GM21390 (cell line): ENCODE data around the gene TTC6.

Experiments
- ATAC-seq: cut with Tn5 transposase; IDR thresholded peaks from one replicate; pipeline ENCODE4 v1.9.1; 2021; ENCODE audit not compliant: unreplicated experiment

The TTC6 gene

GRCh38 chr14:37595809-37596621 lies 586 bp downstream of the TTC6 start:
- peak; percentile 68 for ATAC-seq

- no peak for ATAC-seq
These were observed 1.5 kb downstream of the TTC6 start for GRCh38 chr14:37596790-37597472.

GRCh38 chr14:37597538-37597913 lies 2.1 kb downstream of the TTC6 start:
- no peak for ATAC-seq

- no peak for ATAC-seq
These were observed 2.7 kb downstream of the TTC6 start for GRCh38 chr14:37597914-37598746.

- ATAC-seq: no peak
These were observed 3.5 kb downstream of the TTC6 start for GRCh38 chr14:37598747-37599506.

GRCh38 chr14:37599507-37600368 lies 4.3 kb downstream of the TTC6 start:
- ATAC-seq: no peak

GRCh38 chr14:37600880-37601741 lies 5.7 kb downstream of the TTC6 start:
- no peak for ATAC-seq

- ATAC-seq: no peak
These were observed 6.4 kb downstream of the TTC6 start for GRCh38 chr14:37601865-37602264.

GRCh38 chr14:37602605-37603453 lies 7.4 kb downstream of the TTC6 start:
- ATAC-seq: no peak

- ATAC-seq: no peak
These were observed 8.3 kb downstream of the TTC6 start for GRCh38 chr14:37603688-37604251.

GRCh38 chr14:37606678-37607077 lies 11.2 kb downstream of the TTC6 start:
- no peak for ATAC-seq

- ATAC-seq: no peak
These were observed 13.2 kb downstream of the TTC6 start for GRCh38 chr14:37608649-37609048.

GRCh38 chr14:37610945-37611523 lies 15.6 kb downstream of the TTC6 start:
- ATAC-seq: no peak

GRCh38 chr14:37615582-37616289 lies 20.3 kb downstream of the TTC6 start:
- ATAC-seq: no peak

- ATAC-seq: no peak
These were observed 21.4 kb downstream of the TTC6 start for GRCh38 chr14:37616853-37617252.

GRCh38 chr14:37617864-37618365 lies 22.5 kb downstream of the TTC6 start:
- ATAC-seq: no peak
